ENCODE data around the gene RPEL1. TPM values are rescaled to one million over a fixed set of nuclear protein-coding genes. Genes with fewer than 3 reads are reported as not detected.
"Not testable (repeated sequence)": the region's sequence is repeated elsewhere in the genome, so short reads cannot be mapped to it uniquely, and the experiment has no call there.

RPEL1 gene
- total RNA-seq (not detected), polyA plus RNA-seq (not detected)
- long read RNA-seq, donor 1: 0 reads
- long read RNA-seq, donor 2: 0 reads
- long read RNA-seq, donor 3: 0 reads

DNA sequence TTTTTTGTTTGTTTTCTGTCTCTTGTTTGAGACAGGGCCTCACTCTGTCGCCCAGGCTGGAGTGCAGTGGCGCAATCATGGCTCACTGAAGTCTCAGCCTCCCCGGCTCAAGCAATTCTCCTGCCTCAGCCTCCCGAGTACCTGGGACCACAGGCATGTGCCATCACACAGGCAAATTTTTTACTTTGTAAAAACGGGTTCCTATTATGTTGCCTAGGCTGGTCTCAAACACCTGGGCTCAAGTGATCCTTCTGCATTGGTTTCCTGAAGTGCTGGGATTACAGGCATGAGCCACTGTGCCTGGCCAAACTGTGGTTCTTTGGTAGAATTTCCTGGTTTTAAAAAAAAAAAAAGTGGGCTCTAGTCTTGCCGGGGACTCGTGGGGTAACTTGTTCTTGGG is at the start of gene RPEL1:
TSS of gene RPEL1 (plus strand) at position 301 of the 400 bp plus-strand sequence. CDS start 110 bp downstream, outside the sequence.
- not testable (repeated sequence) for H3K4me1 ChIP-seq (ENCODE audit: insufficient read depth); H3K4me3 ChIP-seq; DNase-seq; H3K9me3 ChIP-seq; H3K27me3 ChIP-seq; H3K27ac ChIP-seq; H3K36me3 ChIP-seq
- intact Hi-C loops (cut with DNase I): loop anchor here (2.0 to 10.0 kb wide), 5 partner anchors 171 to 411 kb away; partner anchors contain the start of genes CNNM2 (in 3 of the 4) and CYP17A1 (in 1 of the 4)
- 91 to 93% (median 92%) methylated on average over 7 of the region's 7 CpGs for WGBS, 3 donors

- H3K9me3 ChIP-seq: no peaks in the 10 kb centered on the region
- no peak for DNase-seq
- no peak overlapping the region for H3K27ac ChIP-seq
- no peaks in the 10 kb centered on the region for H3K36me3 ChIP-seq
- no peak for TF ChIP-seq EP300 (IDR thresholded peaks at IDR 0.05)
- TF ChIP-seq POLR2A (IDR thresholded peaks at IDR 0.05): no peak
- TF ChIP-seq, protein P1, sequence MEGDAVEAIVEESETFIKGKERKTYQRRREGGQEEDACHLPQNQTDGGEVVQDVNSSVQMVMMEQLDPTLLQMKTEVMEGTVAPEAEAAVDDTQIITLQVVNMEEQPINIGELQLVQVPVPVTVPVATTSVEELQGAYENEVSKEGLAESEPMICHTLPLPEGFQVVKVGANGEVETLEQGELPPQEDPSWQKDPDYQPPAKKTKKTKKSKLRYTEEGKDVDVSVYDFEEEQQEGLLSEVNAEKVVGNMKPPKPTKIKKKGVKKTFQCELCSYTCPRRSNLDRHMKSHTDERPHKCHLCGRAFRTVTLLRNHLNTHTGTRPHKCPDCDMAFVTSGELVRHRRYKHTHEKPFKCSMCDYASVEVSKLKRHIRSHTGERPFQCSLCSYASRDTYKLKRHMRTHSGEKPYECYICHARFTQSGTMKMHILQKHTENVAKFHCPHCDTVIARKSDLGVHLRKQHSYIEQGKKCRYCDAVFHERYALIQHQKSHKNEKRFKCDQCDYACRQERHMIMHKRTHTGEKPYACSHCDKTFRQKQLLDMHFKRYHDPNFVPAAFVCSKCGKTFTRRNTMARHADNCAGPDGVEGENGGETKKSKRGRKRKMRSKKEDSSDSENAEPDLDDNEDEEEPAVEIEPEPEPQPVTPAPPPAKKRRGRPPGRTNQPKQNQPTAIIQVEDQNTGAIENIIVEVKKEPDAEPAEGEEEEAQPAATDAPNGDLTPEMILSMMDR (IDR thresholded peaks at IDR 0.05): no peak
- peaks cover 9% of the 10 kb centered on the region for H3K4me1 ChIP-seq (ENCODE audit: insufficient read depth)
- 57 to 75% (median 68%) methylated on average over 2 of the region's 2 CpGs for WGBS, 3 donors
- H3K4me3 ChIP-seq: no peak overlapping the region
- no peaks in the 10 kb centered on the region for H3K27me3 ChIP-seq
- intact Hi-C loops (cut with DNase I): no loop called here
Observed at GRCh38 chr10:103196516-103196915, 49.2 kb upstream of the RPEL1 start.

GRCh38 chr10:103197174-103197573 is 48.5 kb upstream of the RPEL1 start:
- no peak overlapping the region for H3K27ac ChIP-seq

DNA sequence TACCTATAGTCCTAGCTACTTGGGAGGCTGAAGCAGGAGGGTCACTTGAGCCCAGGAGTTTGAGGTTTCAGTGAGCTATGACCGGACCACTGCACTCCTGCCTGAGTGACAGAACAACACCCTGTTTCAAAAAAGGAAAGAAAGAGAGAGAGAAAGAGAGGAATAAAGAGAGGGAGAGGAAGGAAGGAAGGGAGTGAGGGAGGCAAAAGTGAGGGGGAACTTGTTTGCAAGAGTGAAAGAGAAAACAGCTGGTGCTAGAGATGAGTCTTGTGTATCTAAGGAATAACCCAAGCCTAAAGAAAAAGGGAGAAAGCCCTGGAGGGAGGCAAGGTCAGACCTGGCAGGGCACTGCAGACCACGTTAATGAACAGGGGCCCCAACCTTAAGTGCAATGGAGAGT is 47.8 kb upstream of the RPEL1 start:
- DNase-seq: no peak
- Histone ChIP-seq H3K4me1 (ENCODE audit: insufficient read depth) (peaks cover 9% of the 10 kb centered on the region), H3K9me3 (no peaks in the 10 kb centered on the region), H3K4me3 (no peak overlapping the region), H3K36me3 (no peaks in the 10 kb centered on the region), H3K27me3 (no peaks in the 10 kb centered on the region), H3K27ac (no peak overlapping the region)
- TF ChIP-seq, protein P1 (IDR thresholded peaks at IDR 0.05): no peak
- TF ChIP-seq POLR2A (IDR thresholded peaks at IDR 0.05): no peak
- TF ChIP-seq EP300 (IDR thresholded peaks at IDR 0.05): no peak
- WGBS, 3 donors: 60 to 72% (median 69%) methylated on average over 2 of the region's 2 CpGs
- intact Hi-C loops (cut with DNase I): no loop called here

More at GRCh38 chr10:103197174-103197573, 48.5 kb upstream of the RPEL1 start:
- peak in 2 of 5 donors; percentile 18 to 36 for DNase-seq
- intact Hi-C loops (cut with DNase I): no loop called here
- TF ChIP-seq, protein P1 (IDR thresholded peaks at IDR 0.05): no peak
- TF ChIP-seq POLR2A (IDR thresholded peaks at IDR 0.05) (no peak), EP300 (IDR thresholded peaks at IDR 0.05) (no peak)
- Histone ChIP-seq H3K9me3 (no peaks in the 10 kb centered on the region), H3K36me3 (no peaks in the 10 kb centered on the region), H3K4me1 (ENCODE audit: insufficient read depth) (peaks cover 9% of the 10 kb centered on the region), H3K27me3 (no peaks in the 10 kb centered on the region), H3K4me3 (no peak overlapping the region)
- WGBS, 3 donors: 64 to 75% (median 72%) methylated on average over 3 of the region's 3 CpGs

DNA sequence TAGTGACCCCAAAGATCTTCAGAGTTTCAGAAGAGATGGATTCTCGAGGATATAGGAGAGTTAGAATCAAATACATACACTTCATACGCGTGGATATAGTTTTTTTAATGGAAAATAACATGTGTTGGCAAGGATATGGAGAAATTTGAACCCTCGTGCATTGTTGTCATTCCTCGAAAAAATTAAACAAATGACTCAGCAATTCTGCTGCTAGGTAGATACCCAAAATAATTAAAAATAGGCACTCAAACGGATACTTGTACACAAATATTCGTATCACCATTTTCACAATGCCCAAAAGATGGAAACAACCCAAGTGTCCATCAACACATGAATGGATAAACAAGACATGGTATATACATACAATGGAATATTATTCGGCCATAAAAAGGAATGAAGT is 47.0 kb upstream of the RPEL1 start:
- H3K36me3 ChIP-seq: no peaks in the 10 kb centered on the region
- no peak for DNase-seq
- intact Hi-C loops (cut with DNase I): no loop called here
- H3K27ac ChIP-seq: no peak overlapping the region
- H3K4me1 ChIP-seq (ENCODE audit: insufficient read depth): peaks cover 7% of the 10 kb centered on the region
- H3K4me3 ChIP-seq: no peak overlapping the region
- TF ChIP-seq POLR2A (IDR thresholded peaks at IDR 0.05) (no peak), EP300 (IDR thresholded peaks at IDR 0.05) (no peak)
- TF ChIP-seq, protein P1 (IDR thresholded peaks at IDR 0.05): no peak
- WGBS, 3 donors: 56 to 73% (median 71%) methylated on average over 8 of the region's 8 CpGs
- no peaks in the 10 kb centered on the region for H3K9me3 ChIP-seq
- no peaks in the 10 kb centered on the region for H3K27me3 ChIP-seq
